Mucosa of descending colon (tissue), 3 donors: ENCODE results near the gene SNED1. TPM values are rescaled to one million over a fixed set of nuclear protein-coding genes. Genes with fewer than 3 reads are reported as not detected.

ENCODE experiments used
- ATAC-seq: fragments of 200-7000 bp; cut with Tn5 transposase; one replicate; pipeline ENCODE4 v1.9.1; 2020; ENCODE audit warnings: mild to moderate bottlenecking, moderate library complexity
- DNase-seq, 3 donors: peaks; one replicate each; pipeline ENCODE4 v3.0.0-alpha.2; 2020
- H3K36me3 ChIP-seq: fragments of 200-600 bp; one replicate; pipeline ENCODE4 v1.8.0; 2021; ENCODE audit warnings: low read depth, mild to moderate bottlenecking
- H3K4me1 ChIP-seq: fragments of 200-600 bp; one replicate; pipeline ENCODE4 v1.8.0; 2021; ENCODE audit warnings: low read depth, mild to moderate bottlenecking
- H3K4me3 ChIP-seq: fragments of 200-600 bp; one replicate; pipeline ENCODE4 v1.8.0; 2021; ENCODE audit warnings: mild to moderate bottlenecking
- H3K9me3 ChIP-seq: fragments of 200-600 bp; one replicate; pipeline ENCODE4 v1.8.0; 2021; ENCODE audit warnings: mild to moderate bottlenecking
- intact Hi-C, 2 donors: fragments of 100-400 bp; cut with DNase I in 1 of 2; cut with micrococcal nuclease in 1 of 2; formaldehyde crosslinking; loops; one replicate each; pipeline versions ENCODE4 v1.11.0 to v1.11.1; 2022; cut with DNase I, micrococcal nuclease
- total RNA-seq, 3 donors: library from RNA; stranded (reverse); fragmentation: NEBNext Ultra II Directional in 2 of 3; extraction: Animal tissue kit (Norgen Biotek cat#: 25700) in 2 of 3; gene quantifications; one replicate each; pipeline versions ENCODE4 v1.2.1 to v1.2.4, GENCODE V29; 2021 to 2023
- TF ChIP-seq, protein P1 (sequence below): fragments of 200-600 bp; IDR thresholded peaks from one replicate; pipeline ENCODE4 v1.8.0; 2022; ENCODE audit warnings: antibody characterized with exemption, mild to moderate bottlenecking
- donor health status: DM: no; HTN: no; CAD: no; lungs with moderate emphysema.
- donor health status: DM: no; HTN: no; CAD: no.
- donor health status: DM: no; HTN: yes; CAD: no.

Gene SNED1
- total RNA-seq, 3 donors from 2014 or later, result 7.0 to 16.3 (median 14.1) TPM

DNA sequence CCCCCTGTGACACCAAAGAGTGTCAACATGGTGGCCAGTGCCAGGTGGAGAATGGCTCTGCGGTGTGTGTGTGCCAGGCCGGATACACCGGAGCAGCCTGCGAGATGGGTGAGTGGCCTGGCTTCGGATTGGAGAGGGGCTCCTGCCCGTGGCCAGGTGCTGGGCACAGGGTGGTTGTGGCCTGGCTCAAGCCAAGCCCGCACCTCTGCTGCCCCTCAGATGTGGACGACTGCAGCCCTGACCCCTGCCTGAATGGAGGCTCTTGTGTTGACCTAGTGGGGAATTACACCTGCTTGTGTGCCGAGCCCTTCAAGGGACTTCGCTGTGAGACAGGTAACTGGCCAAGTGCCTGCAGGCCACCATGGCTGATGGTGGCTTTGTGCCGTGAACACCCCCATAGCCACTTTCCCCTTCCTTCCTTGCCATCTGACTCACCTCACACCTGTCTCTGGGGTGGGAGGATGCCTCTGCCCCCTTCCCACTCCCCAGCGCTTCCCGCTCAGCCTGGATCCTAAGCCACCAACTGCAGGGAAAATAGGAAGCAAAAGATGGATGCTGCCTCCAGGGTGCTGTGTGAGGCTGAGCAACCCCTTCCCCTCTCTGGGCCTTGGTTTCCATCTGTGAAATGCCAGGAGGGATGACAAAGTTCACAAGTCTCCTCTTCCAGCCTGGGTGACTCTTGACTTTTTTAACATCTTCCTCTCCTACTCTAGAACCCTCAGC, 41.8 kb downstream of the SNED1 start:
- TF ChIP-seq, protein P1, sequence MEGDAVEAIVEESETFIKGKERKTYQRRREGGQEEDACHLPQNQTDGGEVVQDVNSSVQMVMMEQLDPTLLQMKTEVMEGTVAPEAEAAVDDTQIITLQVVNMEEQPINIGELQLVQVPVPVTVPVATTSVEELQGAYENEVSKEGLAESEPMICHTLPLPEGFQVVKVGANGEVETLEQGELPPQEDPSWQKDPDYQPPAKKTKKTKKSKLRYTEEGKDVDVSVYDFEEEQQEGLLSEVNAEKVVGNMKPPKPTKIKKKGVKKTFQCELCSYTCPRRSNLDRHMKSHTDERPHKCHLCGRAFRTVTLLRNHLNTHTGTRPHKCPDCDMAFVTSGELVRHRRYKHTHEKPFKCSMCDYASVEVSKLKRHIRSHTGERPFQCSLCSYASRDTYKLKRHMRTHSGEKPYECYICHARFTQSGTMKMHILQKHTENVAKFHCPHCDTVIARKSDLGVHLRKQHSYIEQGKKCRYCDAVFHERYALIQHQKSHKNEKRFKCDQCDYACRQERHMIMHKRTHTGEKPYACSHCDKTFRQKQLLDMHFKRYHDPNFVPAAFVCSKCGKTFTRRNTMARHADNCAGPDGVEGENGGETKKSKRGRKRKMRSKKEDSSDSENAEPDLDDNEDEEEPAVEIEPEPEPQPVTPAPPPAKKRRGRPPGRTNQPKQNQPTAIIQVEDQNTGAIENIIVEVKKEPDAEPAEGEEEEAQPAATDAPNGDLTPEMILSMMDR, result no peak
- Histone ChIP-seq H3K4me1 (peaks cover 4% of the 10 kb centered on the region), H3K9me3 (peaks cover 5% of the 10 kb centered on the region), H3K4me3 (no peak overlapping the region), H3K36me3 (no peaks in the 10 kb centered on the region)
- ATAC-seq (no peak), DNase-seq (no peak)
- intact Hi-C loops, result no loop called here

DNA sequence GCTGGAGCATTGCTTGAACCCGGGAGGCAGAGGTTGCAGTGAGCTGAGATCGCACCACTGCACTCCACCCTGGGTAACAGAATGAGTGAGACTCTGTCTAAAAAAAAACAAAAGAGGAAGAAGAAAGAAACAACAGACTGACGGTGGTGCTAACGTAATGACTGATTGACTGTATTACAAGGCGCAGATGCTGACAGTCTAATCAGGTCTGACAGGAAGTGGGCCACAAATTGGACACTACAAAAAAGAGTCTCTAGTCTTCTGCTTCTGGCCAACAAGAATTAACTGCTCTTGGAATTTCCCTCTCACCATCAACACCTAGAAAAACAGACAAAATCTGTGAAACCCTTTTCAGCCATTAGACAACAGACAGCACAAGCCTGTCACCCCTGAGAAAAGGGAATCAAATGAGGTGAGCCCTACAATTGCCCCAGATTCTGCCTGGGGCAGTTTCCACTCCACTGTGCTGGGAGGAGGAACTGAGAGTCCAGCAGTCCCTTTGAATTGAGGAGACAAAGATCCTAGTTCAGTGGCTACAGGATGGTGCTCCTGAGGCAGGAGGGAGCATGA, 43.3 kb downstream of the SNED1 start:
- Histone ChIP-seq H3K4me1 (peaks cover 4% of the 10 kb centered on the region), H3K4me3 (no peak overlapping the region), H3K9me3 (peaks cover 5% of the 10 kb centered on the region), H3K36me3 (no peaks in the 10 kb centered on the region)
- DNase-seq, result no peak
- TF ChIP-seq, protein P1, result no peak
- intact Hi-C loops, result no loop called here
- peak; percentile 32 for ATAC-seq

DNA sequence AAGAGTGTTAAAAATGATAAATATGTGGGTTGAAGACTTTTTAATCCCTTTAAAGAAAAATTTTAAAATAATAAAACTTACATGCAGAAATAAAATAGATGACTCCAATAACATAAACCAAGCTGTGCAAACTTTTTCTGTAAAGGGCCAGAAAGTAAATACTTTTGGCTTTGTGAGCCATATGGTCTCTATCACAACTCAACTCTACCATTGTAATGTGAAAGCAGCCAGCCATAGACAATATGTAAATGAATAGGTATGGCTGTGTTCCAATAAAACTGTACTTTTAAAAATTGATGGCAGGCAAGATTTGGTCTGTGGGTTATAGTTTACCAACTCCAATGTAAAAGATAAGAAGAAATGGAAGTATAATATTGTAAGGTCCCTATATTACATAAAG, 45.2 kb downstream of the SNED1 start:
- TF ChIP-seq, protein P1, result no peak
- intact Hi-C loops, result no loop called here
- ATAC-seq (no peak), DNase-seq (no peak)
- H3K4me1 ChIP-seq, result no peaks in the 10 kb centered on the region
- peaks cover 5% of the 10 kb centered on the region for H3K9me3 ChIP-seq
- H3K4me3 ChIP-seq, result no peak overlapping the region
- H3K36me3 ChIP-seq, result no peaks in the 10 kb centered on the region

DNA sequence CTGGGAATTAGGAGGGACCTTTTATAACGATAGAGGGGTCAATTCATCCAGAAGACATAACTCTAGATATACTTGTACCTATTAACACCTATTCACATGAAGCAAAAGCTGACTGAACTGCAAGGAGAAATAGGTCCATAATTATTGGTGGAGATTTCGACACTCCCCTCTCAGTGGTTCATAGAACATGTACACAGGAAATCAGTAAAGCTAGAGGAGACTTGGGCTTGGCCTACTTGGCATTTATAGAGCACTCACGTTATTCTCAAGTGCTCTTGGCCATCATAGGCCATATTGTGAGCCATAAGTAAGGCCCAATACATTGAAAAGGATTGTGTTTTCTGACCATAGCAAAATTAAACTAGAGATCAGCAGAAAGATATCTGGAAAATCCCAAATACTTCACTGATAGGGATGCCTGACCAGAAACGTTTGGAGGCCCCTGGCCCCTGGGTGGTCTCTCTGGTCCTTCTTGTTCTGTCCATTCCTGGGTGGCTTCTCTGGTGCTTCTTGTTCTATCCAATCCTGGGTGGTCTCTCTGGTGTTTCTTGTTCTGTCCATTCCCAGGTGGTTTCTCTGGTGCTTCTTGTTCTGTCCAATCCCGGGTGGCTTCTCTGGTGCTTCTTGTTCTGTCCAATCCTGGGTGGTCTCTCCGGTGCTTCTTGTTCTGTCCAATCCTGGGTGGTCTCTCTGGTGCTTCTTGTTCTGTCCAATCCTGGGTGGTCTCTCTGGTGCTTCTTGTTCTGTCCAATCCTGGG, 49.0 kb downstream of the SNED1 start:
- TF ChIP-seq, protein P1, result no peak
- intact Hi-C loops, result no loop called here
- Histone ChIP-seq H3K36me3 (no peaks in the 10 kb centered on the region), H3K9me3 (peaks cover 5% of the 10 kb centered on the region), H3K4me3 (no peak overlapping the region), H3K4me1 (no peaks in the 10 kb centered on the region)
- DNase-seq (no peak), ATAC-seq (no peak)

DNA sequence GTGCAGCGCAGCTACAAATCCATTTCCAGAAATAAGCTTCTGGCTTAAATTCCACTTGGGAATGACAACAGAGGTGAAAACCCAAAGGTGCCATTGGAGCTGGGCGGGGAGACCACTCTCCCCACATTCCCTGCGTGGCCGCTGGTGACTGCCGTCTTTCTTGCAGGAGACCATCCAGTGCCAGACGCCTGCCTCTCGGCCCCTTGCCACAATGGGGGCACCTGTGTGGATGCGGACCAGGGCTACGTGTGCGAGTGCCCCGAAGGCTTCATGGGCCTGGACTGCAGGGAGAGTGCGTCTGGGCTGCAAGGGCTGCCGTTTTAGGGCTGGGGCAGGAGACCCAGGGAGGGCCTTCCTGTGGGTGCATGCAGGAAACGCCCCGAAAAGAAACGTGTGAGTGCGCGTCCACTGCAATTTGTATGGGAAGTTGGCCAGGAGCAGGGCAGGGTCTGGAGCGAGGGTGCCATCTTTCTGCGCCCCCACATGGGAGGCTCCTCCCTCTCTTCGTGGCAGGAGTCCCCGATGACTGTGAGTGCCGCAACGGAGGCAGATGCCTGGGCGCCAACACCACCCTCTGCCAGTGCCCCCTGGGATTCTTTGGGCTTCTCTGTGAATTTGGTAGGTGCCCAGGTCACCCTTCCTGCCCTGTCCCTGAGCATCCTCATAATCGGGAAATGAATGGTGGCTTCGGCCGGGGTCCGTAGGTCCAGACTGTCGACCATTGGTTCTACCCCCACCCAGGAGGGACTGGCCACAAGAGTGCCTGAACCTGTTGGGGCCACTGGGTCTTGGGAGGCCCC, 49.9 kb downstream of the SNED1 start:
- ATAC-seq (no peak), DNase-seq (no peak)
- intact Hi-C loops, result no loop called here

More for the DNA sequence above, 49.9 kb downstream of the SNED1 start:
- no peak overlapping the region for H3K4me3 ChIP-seq
- peaks cover 5% of the 10 kb centered on the region for H3K9me3 ChIP-seq
- H3K36me3 ChIP-seq, result no peaks in the 10 kb centered on the region
- TF ChIP-seq, protein P1, result no peak
- no peaks in the 10 kb centered on the region for H3K4me1 ChIP-seq
